Progenitor cell of endocrine pancreas (in vitro differentiated cells): ENCODE measurements around the gene CLDN5. TPM values are rescaled to one million over a fixed set of nuclear protein-coding genes. Genes with fewer than 3 reads are reported as not detected.

Experiments
- DNase-seq: peaks from one replicate; pipeline ENCODE4 v3.0.0; 2021; ENCODE audit warnings: low spot score; ENCODE audit not compliant: unreplicated experiment
- H3K27ac Mint-ChIP-seq: 2 replicates; pipeline ENCODE4 v1.8.0; 2021; ENCODE audit warnings: mild to moderate bottlenecking, moderate library complexity, mixed read lengths
- H3K27me3 Mint-ChIP-seq: 2 replicates; pipeline ENCODE4 v1.8.0; 2021; ENCODE audit warnings: mixed read lengths
- H3K36me3 Mint-ChIP-seq: 2 replicates; pipeline ENCODE4 v1.8.0; 2022; ENCODE audit warnings: mixed read lengths; ENCODE audit not compliant: insufficient read depth
- H3K4me1 Mint-ChIP-seq: 2 replicates; pipeline ENCODE4 v1.8.0; 2021; ENCODE audit warnings: low read depth, mixed read lengths
- H3K4me3 Mint-ChIP-seq: 2 replicates; pipeline ENCODE4 v1.8.0; 2021; ENCODE audit warnings: low read depth, mild to moderate bottlenecking, moderate library complexity, mixed read lengths
- H3K9me3 Mint-ChIP-seq: 2 replicates; pipeline ENCODE4 v1.8.0; 2021; ENCODE audit warnings: low read depth, mixed read lengths
- total RNA-seq: library from RNA; stranded (reverse); gene quantifications from 2 replicates; pipeline ENCODE4 v1.2.1, GENCODE V29; 2021
- TF ChIP-seq, protein P1 (sequence below): fragments of 200-600 bp; sonication (generic); IDR thresholded peaks from one replicate; pipeline ENCODE4 v1.5.0; 2021; ENCODE audit warnings: antibody characterized with exemption, mild to moderate bottlenecking; ENCODE audit not compliant: unreplicated experiment

Gene CLDN5
- total RNA-seq, 1 donor from 2014 or later, result not detected

DNA sequence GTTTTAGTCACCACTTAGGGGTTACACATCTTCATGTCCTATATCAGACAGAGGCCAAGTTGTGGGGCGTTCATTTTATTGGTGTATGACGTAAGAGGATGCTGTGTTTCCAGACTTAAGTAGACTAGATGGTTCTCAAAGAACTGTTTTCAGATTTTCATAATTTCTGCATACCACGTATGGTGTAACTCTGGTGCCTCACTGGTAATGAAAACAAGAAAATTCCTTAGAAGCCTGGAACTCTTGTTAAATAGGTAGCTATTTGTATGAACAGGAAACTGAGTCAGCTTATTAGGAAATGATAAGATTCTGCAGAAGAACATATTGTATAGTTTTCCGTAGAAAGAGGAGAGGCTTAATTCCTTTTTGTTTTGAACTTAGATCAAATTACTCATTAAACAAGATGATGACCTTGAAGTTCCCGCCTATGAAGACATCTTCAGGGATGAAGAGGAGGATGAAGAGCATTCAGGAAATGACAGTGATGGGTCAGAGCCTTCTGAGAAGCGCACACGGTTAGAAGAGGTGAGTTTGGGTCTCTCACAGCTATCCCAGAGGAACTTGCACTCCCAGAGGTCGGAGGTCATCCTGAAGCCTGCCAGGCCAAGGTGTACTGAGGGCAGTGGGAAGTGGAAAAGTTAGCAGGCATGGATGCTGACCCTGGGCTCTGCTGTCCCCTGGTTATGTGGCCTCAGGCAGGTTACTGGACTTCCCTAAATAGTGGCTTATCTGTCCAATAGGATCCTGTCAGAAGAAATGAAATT, 40.5 kb downstream of the CLDN5 start:
- TF ChIP-seq, protein P1, sequence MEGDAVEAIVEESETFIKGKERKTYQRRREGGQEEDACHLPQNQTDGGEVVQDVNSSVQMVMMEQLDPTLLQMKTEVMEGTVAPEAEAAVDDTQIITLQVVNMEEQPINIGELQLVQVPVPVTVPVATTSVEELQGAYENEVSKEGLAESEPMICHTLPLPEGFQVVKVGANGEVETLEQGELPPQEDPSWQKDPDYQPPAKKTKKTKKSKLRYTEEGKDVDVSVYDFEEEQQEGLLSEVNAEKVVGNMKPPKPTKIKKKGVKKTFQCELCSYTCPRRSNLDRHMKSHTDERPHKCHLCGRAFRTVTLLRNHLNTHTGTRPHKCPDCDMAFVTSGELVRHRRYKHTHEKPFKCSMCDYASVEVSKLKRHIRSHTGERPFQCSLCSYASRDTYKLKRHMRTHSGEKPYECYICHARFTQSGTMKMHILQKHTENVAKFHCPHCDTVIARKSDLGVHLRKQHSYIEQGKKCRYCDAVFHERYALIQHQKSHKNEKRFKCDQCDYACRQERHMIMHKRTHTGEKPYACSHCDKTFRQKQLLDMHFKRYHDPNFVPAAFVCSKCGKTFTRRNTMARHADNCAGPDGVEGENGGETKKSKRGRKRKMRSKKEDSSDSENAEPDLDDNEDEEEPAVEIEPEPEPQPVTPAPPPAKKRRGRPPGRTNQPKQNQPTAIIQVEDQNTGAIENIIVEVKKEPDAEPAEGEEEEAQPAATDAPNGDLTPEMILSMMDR, result no peak
- peaks cover 3% of the 10 kb centered on the region for H3K36me3 Mint-ChIP-seq
- peaks cover 11% of the 10 kb centered on the region for H3K4me1 Mint-ChIP-seq
- DNase-seq, result no peak
- no peak overlapping the region for H3K4me3 Mint-ChIP-seq
- no peaks in the 10 kb centered on the region for H3K9me3 Mint-ChIP-seq
- H3K27ac Mint-ChIP-seq, result no peak overlapping the region
- H3K27me3 Mint-ChIP-seq, result no peaks in the 10 kb centered on the region

DNA sequence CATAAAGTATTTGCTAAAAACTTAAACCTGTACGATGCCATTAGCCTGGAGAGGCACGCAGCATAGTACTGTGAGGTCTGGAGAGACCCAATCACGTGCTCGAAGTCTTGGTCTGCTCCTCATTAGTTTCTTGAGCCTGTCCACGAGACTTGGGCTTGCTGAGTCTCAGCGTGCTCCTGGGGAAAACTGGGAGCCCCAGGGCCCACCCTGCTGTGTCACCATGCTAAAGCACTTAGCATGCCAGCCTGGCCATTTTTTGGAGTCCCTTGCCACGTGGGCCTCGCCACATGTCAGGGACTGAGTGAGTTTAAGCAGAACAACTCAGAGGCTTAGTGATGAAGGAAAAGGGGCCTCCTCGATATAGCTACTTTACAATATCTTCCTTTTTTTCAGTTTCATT, 41.9 kb downstream of the CLDN5 start:
- no peak for DNase-seq
- Mint-ChIP-seq H3K9me3 (no peaks in the 10 kb centered on the region), H3K4me1 (peaks cover 20% of the 10 kb centered on the region), H3K36me3 (peaks cover 3% of the 10 kb centered on the region), H3K4me3 (no peak overlapping the region), H3K27me3 (no peaks in the 10 kb centered on the region), H3K27ac (no peak overlapping the region)
- TF ChIP-seq, protein P1, result no peak

DNA sequence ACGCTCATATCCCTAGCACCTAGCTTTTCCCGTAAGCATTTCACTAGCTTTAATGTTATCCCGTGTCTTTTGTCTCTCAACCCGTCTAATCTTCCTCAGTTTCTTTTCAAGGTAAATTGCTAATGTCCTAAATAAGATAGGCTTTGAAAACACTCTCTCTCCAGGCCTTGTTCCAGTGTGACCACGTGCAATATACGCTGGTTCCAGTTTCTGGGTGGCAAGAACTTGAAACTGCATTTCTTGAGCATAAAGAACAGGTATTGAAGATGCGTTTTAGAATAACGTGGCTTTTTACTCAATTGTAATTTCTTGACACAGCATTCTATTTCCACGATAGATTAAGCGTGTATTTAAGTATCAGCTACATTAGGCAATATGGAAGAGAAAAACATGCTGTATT, 43.4 kb downstream of the CLDN5 start:
- Mint-ChIP-seq H3K27me3 (no peaks in the 10 kb centered on the region), H3K27ac (no peak overlapping the region), H3K9me3 (no peaks in the 10 kb centered on the region), H3K4me1 (peaks cover 21% of the 10 kb centered on the region), H3K36me3 (peaks cover 3% of the 10 kb centered on the region), H3K4me3 (peak overlapping the region; percentile 97)
- no peak for DNase-seq
- TF ChIP-seq, protein P1, result no peak

DNA sequence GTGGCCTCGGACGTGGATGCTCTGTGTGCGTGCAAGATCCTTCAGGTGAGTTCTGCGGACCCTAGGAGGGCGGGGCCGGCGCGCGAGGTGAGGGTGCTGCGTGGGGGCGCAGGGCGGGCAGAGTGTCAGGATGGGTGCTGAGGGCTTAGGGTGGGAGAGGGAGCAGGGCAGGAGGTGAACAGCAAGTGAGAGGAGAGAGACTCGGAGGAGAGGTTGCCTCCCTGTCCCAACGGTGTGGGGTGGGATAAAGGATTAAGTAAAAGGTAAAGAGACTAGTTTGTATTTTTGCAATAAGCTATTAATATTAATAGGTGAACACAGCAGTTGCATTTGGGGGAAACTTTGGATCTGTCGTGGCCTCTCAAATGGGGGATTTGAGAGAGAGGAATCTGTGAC, 44.0 kb downstream of the CLDN5 start:
- peak overlapping the region; percentile 97 for H3K4me3 Mint-ChIP-seq
- peaks cover 3% of the 10 kb centered on the region for H3K36me3 Mint-ChIP-seq
- peaks cover 21% of the 10 kb centered on the region for H3K4me1 Mint-ChIP-seq
- no peak for DNase-seq
- no peaks in the 10 kb centered on the region for H3K9me3 Mint-ChIP-seq
- H3K27ac Mint-ChIP-seq, result peak overlapping the region; percentile 100
- H3K27me3 Mint-ChIP-seq, result no peaks in the 10 kb centered on the region
- TF ChIP-seq, protein P1, result no peak

DNA sequence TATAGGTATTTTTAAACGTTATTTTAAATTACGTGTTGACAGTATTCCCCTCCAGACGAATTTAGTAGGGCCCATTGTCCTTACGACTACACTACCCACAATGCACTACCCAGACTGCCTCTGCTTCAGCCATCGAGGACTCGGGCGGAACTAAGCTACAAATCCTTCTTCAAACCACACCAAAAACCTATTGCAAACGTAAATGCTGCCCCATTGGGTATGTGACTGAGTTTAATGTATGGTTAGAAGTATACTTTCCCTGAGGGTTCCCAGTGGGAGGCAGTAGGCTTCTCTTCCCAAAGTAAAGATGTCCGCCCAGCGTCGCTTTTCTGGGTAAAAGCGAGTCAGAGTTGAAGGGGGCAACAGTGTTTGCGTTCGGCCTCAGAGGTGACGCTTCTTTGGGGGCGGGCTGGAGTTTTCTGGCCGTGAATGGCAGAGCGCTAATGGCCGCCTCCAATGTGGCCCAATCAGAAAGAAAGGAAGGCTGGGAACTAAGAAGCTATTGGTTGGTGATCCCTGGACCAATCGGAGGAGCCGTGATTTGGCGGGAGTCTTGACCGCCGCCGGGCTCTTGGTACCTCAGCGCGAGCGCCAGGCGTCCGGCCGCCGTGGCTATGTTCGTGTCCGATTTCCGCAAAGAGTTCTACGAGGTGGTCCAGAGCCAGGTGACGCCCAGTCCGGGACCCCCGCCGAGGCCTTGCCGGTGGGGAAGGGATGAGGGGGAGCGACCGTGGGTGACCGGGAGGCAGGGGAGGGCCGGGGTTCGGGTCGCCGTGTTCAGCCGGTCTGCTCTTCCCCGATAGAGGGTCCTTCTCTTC, 44.6 kb downstream of the CLDN5 start, which contains the start of gene CDC45:
Gene CDC45, plus strand, starts transcription at position 566 of the 818 bp plus-strand sequence. Its CDS starts 49 bp downstream, at position 615.
- peak; percentile 82 for DNase-seq
- no peaks in the 10 kb centered on the region for H3K27me3 Mint-ChIP-seq
- TF ChIP-seq, protein P1, result no peak
- H3K4me3 Mint-ChIP-seq, result peak within 1 kb of the TSS; percentile 97
- no peaks in the 10 kb centered on the region for H3K9me3 Mint-ChIP-seq
- peaks cover 21% of the 10 kb centered on the region for H3K4me1 Mint-ChIP-seq
- peaks cover 3% of the 10 kb centered on the region for H3K36me3 Mint-ChIP-seq
- peak within 1 kb of the TSS; percentile 100 for H3K27ac Mint-ChIP-seq
